ENCODE data around the gene CAVIN3. TPM values are rescaled to one million over a fixed set of nuclear protein-coding genes. Genes with fewer than 3 reads are reported as not detected.
A peak's percentile ranks its signal among the peaks of the same experiment; 100 is the strongest.

Gene CAVIN3
- total and polyA plus RNA-seq, 2 of the 8 experiments (the other 6 are each of a cell fraction or from before 2014, with no cell fraction given), result 17.7 to 26.4 TPM

DNA sequence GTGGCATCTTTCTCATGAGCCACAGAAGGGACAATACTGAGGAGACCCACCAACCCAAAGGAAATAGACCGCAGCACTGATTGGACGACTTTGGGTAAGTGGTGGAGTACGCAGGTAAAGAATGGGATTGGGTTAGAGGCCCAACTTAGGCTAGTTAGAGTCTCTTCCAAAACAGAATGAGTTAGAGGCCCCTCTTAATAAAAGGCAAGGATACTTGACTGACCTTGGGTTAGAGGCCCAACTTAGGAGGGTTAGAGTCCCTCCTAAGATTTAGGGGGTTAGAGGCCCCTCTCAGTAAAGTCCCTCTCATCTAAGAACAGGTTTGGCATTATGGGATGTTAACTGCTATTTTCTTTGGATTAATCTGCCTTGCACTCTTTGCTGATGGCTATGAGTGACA, 36.1 kb downstream of the CAVIN3 start:
- Histone ChIP-seq H3K36me3 (ENCODE audit: control insufficient read depth in 2 of 4, insufficient read depth in 4 of 4, low read length in 3 of 4) (no peaks in the 10 kb centered on the region), H3K4ac (replicated peaks; ENCODE audit: insufficient read length, low read depth, low read length) (no peak overlapping the region), H2BK20ac (ENCODE audit: low read length) (no peak overlapping the region), H2BK15ac (ENCODE audit: low read length) (no peak overlapping the region), H4K20me1 (replicated peaks in 1 of 2; ENCODE audit: control insufficient read depth in 1 of 2, insufficient read depth in 2 of 2, low read length in 2 of 2) (no peaks in the 10 kb centered on the region), H2AK5ac (ENCODE audit: low read depth, low read length) (no peak overlapping the region), H3K14ac (ENCODE audit: insufficient read length) (no peak overlapping the region), H3K18ac (ENCODE audit: extremely low read depth, low read length) (no peak overlapping the region), H3K79me1 (ENCODE audit: low read depth, low read length) (no peaks in the 10 kb centered on the region), H3K9ac (replicated peaks in 1 of 4; ENCODE audit: extremely low read depth in 1 of 4, low read depth in 3 of 4, low read length in 3 of 4) (no peak overlapping the region), H3K27ac (ENCODE audit: low read depth, low read length) (no peak overlapping the region), H3K23me2 (ENCODE audit: low read depth, low read length) (no peaks in the 10 kb centered on the region), H4K5ac (ENCODE audit: insufficient read length, low read depth, low read length) (no peak overlapping the region), H4K8ac (ENCODE audit: extremely low read depth, insufficient read depth, low read length) (no peak overlapping the region), H2BK120ac (replicated peaks; ENCODE audit: low read depth, low read length) (no peak overlapping the region), H3K56ac (replicated peaks; ENCODE audit: insufficient read length, low read depth, low read length) (no peak overlapping the region), H3K27me3 (replicated peaks in 1 of 4; ENCODE audit: control insufficient read depth in 3 of 4, extremely low read depth in 1 of 4, insufficient read depth in 3 of 4, low read length in 3 of 4) (peaks cover 12 to 72% (median 44%) of the 10 kb centered on the region in 4 experiments), H3K4me2 (ENCODE audit: insufficient read depth in 1 of 2, low read depth in 2 of 2, low read length in 2 of 2) (no peak overlapping the region), H2BK12ac (ENCODE audit: low read depth, low read length) (no peak overlapping the region), H3K23ac (ENCODE audit: insufficient read length) (no peak overlapping the region), H2BK5ac (ENCODE audit: low read depth, low read length) (no peak overlapping the region), H3K4me3 (ENCODE audit: extremely low read depth in 1 of 4, insufficient read depth in 2 of 4, low read depth in 3 of 4, low read length in 4 of 4) (no peak overlapping the region), H4K91ac (replicated peaks; ENCODE audit: insufficient read length, low read length) (no peak overlapping the region), H3K79me2 (ENCODE audit: control insufficient read depth in 1 of 2, insufficient read depth in 2 of 2, low read length in 2 of 2) (no peaks in the 10 kb centered on the region), H3K9me3 (ENCODE audit: insufficient read depth in 2 of 2, low read depth in 1 of 2, low read length in 1 of 2) (no peaks in the 10 kb centered on the region), H2AFZ (ENCODE audit: low read length) (no peak overlapping the region), H3K4me1 (replicated peaks in 1 of 4; ENCODE audit: control insufficient read depth in 3 of 4, insufficient read depth in 4 of 4, low read length in 3 of 4) (peaks cover 0 to 2% (median 0%) of the 10 kb centered on the region in 4 experiments; a peak in 2 of 7 replicates)
- WGBS, 2 experiments (ENCODE audit: extremely low coverage in 1 of 2, insufficient coverage in 1 of 2, insufficient read length in 1 of 2, insufficient replicate concordance in 2 of 2, low coverage in 1 of 2, low lambda C conversion rate in 2 of 2, missing lambda C conversion rate in 1 of 2), result 60% methylated on average over 3 of the region's 3 CpGs; no CpG with 5 or more reads in 1 of the 2 experiments
- FAIRE-seq, result no peak
- TF ChIP-seq POLR2AphosphoS5 (IDR thresholded peaks at IDR 0.05; ENCODE audit: low read depth, low read length), result peak; percentile 77; the same call in 1 of the 2 replicates
- TF ChIP-seq ATF3 (IDR thresholded peaks at IDR 0.05; ENCODE audit: insufficient read depth, low read depth, low read length), result no peak
- peak; percentile 57; the same call in 1 of the 2 replicates for TF ChIP-seq ZNF274 (IDR thresholded peaks at IDR 0.05; ENCODE audit: borderline replicate concordance, extremely low read depth, low read length)
- 0 out of 2 replicates have a peak, but pooled peaks have one; percentile 39 for TF ChIP-seq SP1 (IDR thresholded peaks at IDR 0.05; ENCODE audit: low read depth, low read length)
- peak; percentile 40; the same call in 1 of the 2 replicates for TF ChIP-seq EGR1 (IDR thresholded peaks at IDR 0.05; ENCODE audit: borderline replicate concordance, low read depth, low read length)
- no peak for TF ChIP-seq KDM5A (IDR thresholded peaks at IDR 0.05; ENCODE audit: low read length)
- CTCF ChIA-PET (ENCODE audit: partially characterized antibody), result interaction anchor here (0.6 to 10.9 kb wide), 9 partner anchors 14 to 222 kb away, joined by 3 to 127 read pairs (median 33); partner anchors contain the start of gene CCKBR
- POLR2A ChIA-PET (ENCODE audit: partially characterized antibody), result interaction anchor here (1.2 kb wide), 1 partner anchor 78 kb away, joined by 3 read pairs; no protein-coding TSS in a partner anchor
- no peak for DNase-seq (ENCODE audit: low read depth in 1 of 2, low spot score in 2 of 2)

Measured in H1 (cell line).